Left hindlimb (tissue), 1 donor: ENCODE data around the gene KCNK10.

ENCODE experiments used
- DNase-seq: peaks from one replicate; pipeline ENCODE4 v3.0.0-alpha.2; 2018

The KCNK10 gene

GRCh38 chr14:88323086-88323522, at the start of gene KCNK10:
KCNK10 (minus strand) TSS chr14:88323269; CDS start chr14:88322798, 471 bp downstream.
- no peak for DNase-seq

GRCh38 chr14:88369496-88369895, 46.4 kb upstream of the KCNK10 start:
- no peak for DNase-seq

GRCh38 chr14:88364710-88365413, 41.8 kb upstream of the KCNK10 start:
- no peak for DNase-seq

- no peak for DNase-seq
Observed at GRCh38 chr14:88363644-88364043, 40.6 kb upstream of the KCNK10 start.

GRCh38 chr14:88359500-88359899, 36.4 kb upstream of the KCNK10 start:
- DNase-seq = no peak

- DNase-seq = no peak
Observed at GRCh38 chr14:88354358-88354757, 31.3 kb upstream of the KCNK10 start.

GRCh38 chr14:88352698-88353097, 29.6 kb upstream of the KCNK10 start:
- DNase-seq = no peak

GRCh38 chr14:88351966-88352691, 29.1 kb upstream of the KCNK10 start:
- no peak for DNase-seq

GRCh38 chr14:88348546-88348945, 25.5 kb upstream of the KCNK10 start:
- DNase-seq = no peak

GRCh38 chr14:88346048-88346639, 23.1 kb upstream of the KCNK10 start:
- no peak for DNase-seq

GRCh38 chr14:88342980-88343379, 19.9 kb upstream of the KCNK10 start:
- DNase-seq = no peak

- no peak for DNase-seq
Observed at GRCh38 chr14:88340357-88340756, 17.3 kb upstream of the KCNK10 start.

- DNase-seq = no peak
Observed at GRCh38 chr14:88333036-88333435, 10.0 kb upstream of the KCNK10 start.

- no peak for DNase-seq
Observed at GRCh38 chr14:88327497-88327896, 4.4 kb upstream of the KCNK10 start.

GRCh38 chr14:88326352-88327103, 3.5 kb upstream of the KCNK10 start:
- no peak for DNase-seq

- DNase-seq = no peak
Observed at GRCh38 chr14:88325883-88326282, 2.8 kb upstream of the KCNK10 start.

- DNase-seq = no peak
Observed at GRCh38 chr14:88324930-88325329, 1.9 kb upstream of the KCNK10 start.

- DNase-seq = no peak
Observed at GRCh38 chr14:88324491-88324890, 1.4 kb upstream of the KCNK10 start.

- DNase-seq = peak; percentile 55
Observed at GRCh38 chr14:88323523-88324199, 592 bp upstream of the KCNK10 start.

GRCh38 chr14:88322504-88323085, 474 bp downstream of the KCNK10 start:
- no peak for DNase-seq

- no peak for DNase-seq
Observed at GRCh38 chr14:88321692-88322503, 1.2 kb downstream of the KCNK10 start.
